ENCODE measurements around the gene TMEM109. TPM values are rescaled to one million over a fixed set of nuclear protein-coding genes. Genes with fewer than 3 reads are reported as not detected.

The TMEM109 gene, protein sequence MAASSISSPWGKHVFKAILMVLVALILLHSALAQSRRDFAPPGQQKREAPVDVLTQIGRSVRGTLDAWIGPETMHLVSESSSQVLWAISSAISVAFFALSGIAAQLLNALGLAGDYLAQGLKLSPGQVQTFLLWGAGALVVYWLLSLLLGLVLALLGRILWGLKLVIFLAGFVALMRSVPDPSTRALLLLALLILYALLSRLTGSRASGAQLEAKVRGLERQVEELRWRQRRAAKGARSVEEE
- total RNA-seq (10 to 100 TPM; 66.9 to 68.0 TPM), polyA plus RNA-seq (100 to 1,000 TPM; 195 to 333 TPM)

DNA sequence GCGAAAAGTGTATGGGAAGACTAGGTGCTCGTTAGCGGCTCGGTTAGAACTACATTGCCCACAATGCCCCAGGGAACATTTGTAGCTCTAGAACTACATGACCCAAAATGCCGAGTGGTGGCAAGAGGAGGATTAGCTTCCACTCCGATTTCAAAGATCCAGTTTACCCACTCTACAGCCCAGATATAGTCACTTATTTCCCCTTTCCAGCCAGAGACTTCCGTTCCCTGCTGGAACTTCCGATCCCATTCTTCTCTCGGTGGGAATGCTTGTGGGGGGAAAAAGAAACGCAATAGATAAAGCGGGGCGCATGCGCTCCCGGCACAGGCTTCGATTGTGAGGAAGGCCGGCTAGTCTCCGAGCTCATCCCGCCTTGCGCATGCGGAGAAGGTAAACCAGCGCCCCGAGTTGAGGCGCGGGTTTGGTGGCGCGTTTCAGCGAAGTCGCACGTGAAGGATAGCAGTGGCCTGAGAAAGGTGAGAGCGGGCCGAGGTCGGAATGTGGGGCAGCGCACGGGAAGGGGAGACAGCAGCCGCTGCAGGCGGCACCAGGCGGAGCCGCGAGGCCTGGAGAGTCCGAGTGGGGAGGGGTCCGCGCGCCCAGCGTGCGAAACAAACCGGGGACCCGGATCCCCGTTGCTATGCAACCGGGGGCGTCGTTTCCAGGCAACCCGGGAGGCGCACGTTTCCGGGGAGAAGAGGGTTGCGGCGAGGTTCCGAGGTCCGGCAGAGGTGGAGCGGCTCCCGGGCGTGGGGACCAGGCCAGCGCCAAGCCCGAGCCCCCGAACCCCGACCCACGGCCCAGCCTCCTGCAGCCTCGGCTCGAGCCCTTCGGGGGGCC lies at the start of gene TMEM109:
TMEM109 (plus strand) TSS at position 366 of the 840 bp plus-strand sequence. CDS start 5,536 bp downstream, outside the sequence.
- no peaks in the 10 kb centered on the region for H3K9me3 ChIP-seq (ENCODE audit: control insufficient read depth in 1 of 2, low read length in 2 of 2)
- peaks cover 4% of the 10 kb centered on the region for H3K36me3 ChIP-seq (ENCODE audit: insufficient read depth, low read length)
- peak within 1 kb of the TSS; percentile 79 to 96 for H3K4me3 ChIP-seq (ENCODE audit: low read length in 2 of 2)
- Mint-ChIP-seq H3K4me3 (peak within 1 kb of the TSS; percentile 92 to 100 (median 98)), H3K4me1 (peaks cover 31 to 65% (median 44%) of the 10 kb centered on the region in 4 donors), H3K36me3 (peaks cover 5 to 25% of the 10 kb centered on the region in 2 donors), H3K27ac (peak within 1 kb of the TSS; percentile 87 to 99 (median 98)), H3K9me3 (no peaks in the 10 kb centered on the region), H3K27me3 (no peaks in the 10 kb centered on the region)
- intact Hi-C loops (cut with micrococcal nuclease), result loop anchor here (1.0 to 2.0 kb wide), 4 partner anchors 8 to 215 kb away; partner anchors contain the start of genes CD6, PRPF19 and SLC15A3
- peak within 1 kb of the TSS; percentile 96 for H3K27ac ChIP-seq (ENCODE audit: low read depth, low read length)
- CTCF ChIA-PET (ENCODE audit: partially characterized antibody), result interaction anchor here (0.6 to 5.2 kb wide), 16 partner anchors 10 to 422 kb away, joined by 3 to 117 read pairs (median 4); partner anchors contain the start of genes PRPF19 and TMEM132A
- POLR2A ChIA-PET (ENCODE audit: partially characterized antibody), result interaction anchor here (0.7 to 4.8 kb wide), 27 partner anchors 9 to 1054 kb away, joined by 3 to 111 read pairs (median 5); partner anchors contain the start of genes CD5, CPSF7, CYB561A3 and PRPF19
- peaks cover 47% of the 10 kb centered on the region for H3K4me1 ChIP-seq (ENCODE audit: insufficient read depth, low read length)
- DNase-seq, result peak; percentile 90 to 92 (median 91)
- no peaks in the 10 kb centered on the region for H3K27me3 ChIP-seq (ENCODE audit: insufficient read depth, low read length)

DNA sequence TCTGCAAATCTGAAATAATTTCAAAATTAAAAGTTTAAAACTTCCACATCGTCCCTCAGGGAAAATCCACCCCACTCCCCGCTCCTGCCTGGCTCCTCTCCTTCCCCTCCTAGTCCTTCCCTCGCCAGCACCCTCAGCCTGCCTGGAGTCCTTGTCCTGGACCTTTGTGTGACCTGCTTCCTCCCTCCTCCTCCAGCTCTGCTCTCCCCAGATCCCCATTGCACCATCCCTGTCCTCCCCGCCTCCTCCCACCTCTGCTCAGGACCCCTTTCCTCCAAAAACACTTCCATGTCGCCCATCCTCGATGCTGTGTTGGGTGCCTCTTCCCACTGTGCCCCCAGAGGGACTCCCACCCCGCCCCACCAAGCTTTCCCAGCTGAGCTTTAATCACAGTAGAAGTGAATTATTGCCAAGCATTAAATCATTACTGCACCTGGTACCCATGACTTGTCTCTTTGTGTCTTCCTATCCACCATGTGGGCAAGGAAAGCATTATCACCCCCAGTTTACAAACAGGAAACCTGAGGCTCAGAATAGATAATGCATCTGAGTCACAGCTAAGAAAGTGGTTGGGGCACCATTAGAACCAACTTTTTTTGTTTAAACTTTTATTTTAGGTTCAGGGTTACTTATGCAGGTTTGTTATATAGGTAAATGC lies 49.0 kb upstream of the TMEM109 start:
- H3K4me1 Mint-ChIP-seq, result no peaks in the 10 kb centered on the region
- no peaks in the 10 kb centered on the region for H3K27me3 ChIP-seq (ENCODE audit: insufficient read depth, low read length)
- H3K4me3 ChIP-seq (ENCODE audit: low read length in 2 of 2), result no peak overlapping the region
- no peak for DNase-seq
- intact Hi-C loops (cut with micrococcal nuclease), result no loop called here
- ChIA-PET CTCF (ENCODE audit: partially characterized antibody) (interaction anchor here (1.2 kb wide), 2 partner anchors 9 to 33 kb away, joined by 4 to 5 read pairs; partner anchors contain the start of gene PTGDR2), POLR2A (ENCODE audit: partially characterized antibody) (interaction anchor here (1.4 kb wide), 1 partner anchor 22 kb away, joined by 3 read pairs; no protein-coding TSS in a partner anchor)
- no peaks in the 10 kb centered on the region for H3K36me3 Mint-ChIP-seq
- H3K27ac ChIP-seq (ENCODE audit: low read depth, low read length), result no peak overlapping the region
- H3K9me3 ChIP-seq (ENCODE audit: control insufficient read depth in 1 of 2, low read length in 2 of 2), result no peaks in the 10 kb centered on the region
- H3K36me3 ChIP-seq (ENCODE audit: insufficient read depth, low read length), result no peaks in the 10 kb centered on the region
- H3K4me3 Mint-ChIP-seq, result peak overlapping the region in 1 of 8 donors; percentile 49
- peaks cover 0 to 2% (median 0%) of the 10 kb centered on the region in 8 donors for H3K9me3 Mint-ChIP-seq
- peaks cover 3% of the 10 kb centered on the region in 2 donors for H3K27me3 Mint-ChIP-seq
- no peaks in the 10 kb centered on the region for H3K4me1 ChIP-seq (ENCODE audit: insufficient read depth, low read length)
- H3K27ac Mint-ChIP-seq, result peak overlapping the region in 2 of 7 donors; percentile 47 to 58

DNA sequence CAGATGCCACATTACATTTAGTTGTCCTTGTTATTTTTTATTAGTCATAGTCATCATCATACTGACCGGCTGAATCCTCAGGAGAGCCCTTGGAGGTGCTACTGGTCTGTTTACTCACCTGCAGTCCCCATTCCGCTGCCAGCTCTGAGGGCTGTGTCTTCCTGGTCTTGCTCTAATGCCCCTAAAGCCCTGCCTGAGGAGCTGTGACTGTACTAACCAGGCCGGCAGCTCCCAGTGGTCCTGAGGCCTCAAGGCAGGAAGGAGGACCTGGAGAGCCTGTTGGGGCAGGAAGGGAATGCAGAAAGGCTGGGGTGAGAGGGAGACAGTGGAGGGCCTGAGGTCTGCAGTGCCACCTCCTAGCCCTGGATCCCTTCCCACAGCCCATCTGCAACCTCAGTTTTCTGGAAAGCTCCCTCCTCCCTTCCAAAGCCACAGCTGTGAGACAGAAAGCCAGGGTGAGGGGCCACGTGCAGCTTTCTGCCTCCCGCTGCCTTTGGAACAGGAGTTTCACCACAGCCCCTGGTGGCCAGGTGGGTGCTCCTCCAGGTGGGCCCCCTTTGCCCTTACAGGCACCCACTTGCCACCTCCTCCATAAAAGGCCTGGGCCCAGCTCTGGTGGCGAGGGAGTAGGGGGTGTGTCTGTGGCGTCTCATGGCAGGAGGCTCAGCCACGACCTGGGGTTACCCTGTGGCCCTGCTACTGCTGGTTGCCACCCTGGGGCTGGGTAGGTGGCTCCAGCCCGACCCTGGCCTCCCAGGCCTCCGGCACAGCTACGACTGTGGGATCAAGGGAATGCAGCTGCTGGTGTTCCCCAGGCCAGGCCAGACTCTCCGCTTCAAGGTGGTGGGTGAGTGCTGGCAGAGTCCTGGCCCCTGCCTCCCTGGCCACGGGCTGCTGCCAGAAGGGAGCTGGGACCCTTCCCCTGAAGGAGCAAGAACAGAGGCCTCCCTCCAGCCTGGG lies 46.8 kb upstream of the TMEM109 start, which contains the start of gene ZP1:
ZP1 (plus strand) TSS at position 632 of the 960 bp plus-strand sequence; CDS start at position 652, 20 bp downstream.
- peaks cover 0 to 12% (median under 1%) of the 10 kb centered on the region in 4 donors for H3K4me1 Mint-ChIP-seq
- POLR2A ChIA-PET (ENCODE audit: partially characterized antibody), result interaction anchor here (0.6 kb wide), 1 partner anchor 892 kb away, joined by 3 read pairs; no protein-coding TSS in a partner anchor
- H3K27ac Mint-ChIP-seq, result peak within 1 kb of the TSS in 1 of 7 donors; percentile 64
- DNase-seq, result no peak
- no peaks in the 10 kb centered on the region for H3K36me3 ChIP-seq (ENCODE audit: insufficient read depth, low read length)
- no peaks in the 10 kb centered on the region for H3K36me3 Mint-ChIP-seq
- no peaks in the 10 kb centered on the region for H3K9me3 ChIP-seq (ENCODE audit: control insufficient read depth in 1 of 2, low read length in 2 of 2)
- no peaks in the 10 kb centered on the region for H3K27me3 ChIP-seq (ENCODE audit: insufficient read depth, low read length)
- H3K4me1 ChIP-seq (ENCODE audit: insufficient read depth, low read length), result peaks cover 7% of the 10 kb centered on the region
- H3K27ac ChIP-seq (ENCODE audit: low read depth, low read length), result no peak within 1 kb of the TSS
- H3K27me3 Mint-ChIP-seq, result peaks cover 3% of the 10 kb centered on the region in 2 donors
- no peak within 1 kb of the TSS for H3K4me3 ChIP-seq (ENCODE audit: low read length in 2 of 2)
- intact Hi-C loops (cut with micrococcal nuclease), result no loop called here
- H3K9me3 Mint-ChIP-seq, result peaks cover 0 to 2% (median 0%) of the 10 kb centered on the region in 8 donors
- CTCF ChIA-PET (ENCODE audit: partially characterized antibody), result interaction anchor here (1.4 kb wide), 1 partner anchor 16 kb away, joined by 4 read pairs; no protein-coding TSS in a partner anchor
- no peak within 1 kb of the TSS for H3K4me3 Mint-ChIP-seq

DNA sequence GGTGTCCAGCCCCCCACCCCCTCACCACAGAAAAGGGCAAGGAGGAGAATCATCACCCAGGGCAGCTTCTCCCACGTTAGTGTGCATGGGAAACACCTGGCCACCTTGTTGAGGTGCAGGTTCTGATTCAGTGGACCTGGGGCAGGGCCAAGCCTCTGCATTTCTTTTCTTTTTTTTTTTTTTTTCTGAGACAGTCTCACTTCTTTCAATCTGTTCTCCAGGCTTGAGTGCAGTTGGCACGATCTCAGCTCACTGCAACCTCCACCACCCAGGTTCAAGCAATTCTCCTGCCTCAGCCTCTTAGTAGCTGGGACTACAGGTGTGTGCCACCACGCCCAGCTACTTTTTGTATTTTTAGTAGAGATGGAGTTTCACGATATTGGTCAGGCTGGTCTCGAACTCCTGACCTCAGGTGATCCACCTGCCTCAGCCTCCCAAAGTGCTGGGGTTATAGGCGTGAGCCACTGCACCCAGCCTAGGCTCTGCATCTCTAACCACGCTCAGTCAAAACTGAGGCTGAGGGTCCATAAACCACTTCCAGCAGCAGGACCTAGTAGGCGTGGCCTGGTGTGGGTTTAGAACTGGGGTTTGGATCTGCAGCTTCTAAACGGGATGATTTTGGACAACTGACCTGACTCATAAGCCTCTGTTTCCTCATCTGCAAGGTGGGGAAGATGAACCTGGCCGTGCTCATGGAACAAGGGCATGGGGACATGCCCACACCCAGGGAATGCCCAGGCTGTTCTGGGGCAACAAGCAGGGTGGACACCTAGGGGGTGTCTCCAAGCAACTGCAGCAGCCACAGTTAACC lies 45.9 kb upstream of the TMEM109 start:
- Mint-ChIP-seq H3K36me3 (no peaks in the 10 kb centered on the region), H3K4me1 (peaks cover 2 to 16% (median 3%) of the 10 kb centered on the region in 4 donors), H3K27me3 (peaks cover 3% of the 10 kb centered on the region in 2 donors), H3K9me3 (peaks cover 0 to 2% (median 0%) of the 10 kb centered on the region in 8 donors), H3K4me3 (no peak overlapping the region), H3K27ac (peak overlapping the region in 1 of 7 donors; percentile 25)
- Histone ChIP-seq H3K9me3 (ENCODE audit: control insufficient read depth in 1 of 2, low read length in 2 of 2) (no peaks in the 10 kb centered on the region), H3K27ac (ENCODE audit: low read depth, low read length) (no peak overlapping the region), H3K27me3 (ENCODE audit: insufficient read depth, low read length) (no peaks in the 10 kb centered on the region), H3K36me3 (ENCODE audit: insufficient read depth, low read length) (no peaks in the 10 kb centered on the region), H3K4me3 (ENCODE audit: low read length in 2 of 2) (no peak overlapping the region), H3K4me1 (ENCODE audit: insufficient read depth, low read length) (peaks cover 12% of the 10 kb centered on the region)
- ChIA-PET CTCF (ENCODE audit: partially characterized antibody) (interaction anchor here (0.7 kb wide), 1 partner anchor 40 kb away, joined by 3 read pairs; no protein-coding TSS in a partner anchor), POLR2A (ENCODE audit: partially characterized antibody) (interaction anchor here (0.6 kb wide), 1 partner anchor 892 kb away, joined by 3 read pairs; no protein-coding TSS in a partner anchor)
- intact Hi-C loops (cut with micrococcal nuclease), result no loop called here
- DNase-seq, result no peak

DNA sequence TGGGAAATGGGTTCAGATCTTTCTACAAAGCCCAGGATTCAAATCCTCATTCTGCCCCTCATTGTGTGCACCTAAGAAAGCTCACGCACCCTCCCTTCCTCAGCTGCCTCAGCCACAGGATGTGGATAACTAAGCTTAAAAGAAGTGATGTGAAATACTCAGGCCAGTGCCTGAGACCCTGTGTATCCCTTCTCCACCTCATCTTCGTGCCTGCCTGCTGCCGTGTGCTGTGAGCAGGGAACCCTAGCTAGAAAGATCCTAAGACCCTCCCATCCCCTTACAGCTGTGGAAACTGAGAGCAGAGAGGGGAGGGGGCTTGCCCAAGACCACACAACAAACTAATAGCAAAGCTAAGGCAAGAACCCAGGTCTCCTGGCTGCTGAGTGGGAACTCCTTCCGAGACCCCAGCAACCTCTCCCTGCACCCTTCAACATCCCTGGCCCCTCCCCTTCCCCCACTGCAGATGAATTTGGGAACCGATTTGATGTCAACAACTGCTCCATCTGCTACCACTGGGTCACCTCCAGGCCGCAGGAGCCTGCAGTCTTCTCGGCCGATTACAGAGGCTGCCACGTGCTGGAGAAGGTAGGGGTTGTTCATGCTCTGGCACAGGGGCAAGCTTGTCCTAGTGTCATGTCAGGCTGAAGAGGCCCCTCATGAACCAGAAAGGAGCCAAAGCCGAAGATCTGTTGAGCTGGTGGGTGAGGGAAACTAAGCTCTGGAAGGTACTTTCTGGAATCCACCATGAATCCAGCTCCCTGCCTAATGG lies 45.1 kb upstream of the TMEM109 start:
- no peak for DNase-seq
- Histone ChIP-seq H3K36me3 (ENCODE audit: insufficient read depth, low read length) (no peaks in the 10 kb centered on the region), H3K4me3 (ENCODE audit: low read length in 2 of 2) (no peak overlapping the region), H3K27me3 (ENCODE audit: insufficient read depth, low read length) (no peaks in the 10 kb centered on the region), H3K9me3 (ENCODE audit: control insufficient read depth in 1 of 2, low read length in 2 of 2) (no peaks in the 10 kb centered on the region), H3K27ac (ENCODE audit: low read depth, low read length) (no peak overlapping the region), H3K4me1 (ENCODE audit: insufficient read depth, low read length) (peaks cover 17% of the 10 kb centered on the region)
- Mint-ChIP-seq H3K27ac (peak overlapping the region in 2 of 7 donors; percentile 12 to 25), H3K9me3 (peaks cover 0 to 2% (median 0%) of the 10 kb centered on the region in 8 donors), H3K27me3 (peaks cover 3% of the 10 kb centered on the region in 2 donors), H3K36me3 (no peaks in the 10 kb centered on the region), H3K4me1 (peaks cover 3 to 18% (median 5%) of the 10 kb centered on the region in 4 donors), H3K4me3 (no peak overlapping the region)
- intact Hi-C loops (cut with micrococcal nuclease), result no loop called here
- ChIA-PET CTCF (ENCODE audit: partially characterized antibody) (interaction anchor here (0.9 kb wide), 1 partner anchor 19 kb away, joined by 3 read pairs; no protein-coding TSS in a partner anchor), POLR2A (ENCODE audit: partially characterized antibody) (interaction anchor here (1.0 kb wide), 1 partner anchor 47 kb away, joined by 3 read pairs; no protein-coding TSS in a partner anchor)
